MM.1S (cell line): ENCODE measurements around the gene NKAPD1.

ENCODE experiments used
- CTCF ChIP-seq: fragments of 300-600 bp; sonication (generic); IDR thresholded peaks from 2 replicates; pipeline ENCODE4 v1.5.1; 2016; ENCODE audit warnings: antibody characterized with exemption, low read length, mixed read lengths
- EZH2phosphoT487 ChIP-seq: fragments of 300-600 bp; sonication (generic); IDR thresholded peaks from 2 replicates; pipeline ENCODE4 v1.6.1; 2018; ENCODE audit warnings: antibody characterized with exemption, low read length

DNA sequence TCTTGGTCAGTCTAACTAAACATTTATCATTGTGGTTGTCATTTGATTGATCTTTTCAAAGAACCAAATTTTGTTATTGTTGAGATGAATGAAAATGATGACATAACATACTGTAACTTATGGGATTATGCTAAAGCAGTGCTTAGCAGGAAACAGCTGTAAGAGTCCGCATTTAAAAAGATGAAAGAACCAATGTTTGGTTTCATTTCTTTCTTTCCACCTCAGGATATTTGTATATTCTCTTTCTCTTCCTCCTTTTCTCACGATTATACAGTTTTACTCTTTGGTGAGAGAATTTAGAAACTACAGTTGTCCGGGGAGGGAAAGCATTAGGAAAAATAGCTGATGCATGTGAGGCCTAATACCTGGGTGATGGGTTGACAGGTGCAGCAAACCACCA, 23.4 kb upstream of the NKAPD1 start:
- no peak for TF ChIP-seq EZH2phosphoT487
- TF ChIP-seq CTCF: no peak
